Measurements from ENCODE around the gene CFAP65. TPM values are rescaled to one million over a fixed set of nuclear protein-coding genes. Genes with fewer than 3 reads are reported as not detected.

The CFAP65 gene
- total and polyA plus RNA-seq, 2 of the 13 experiments (the other 11 are each of a cell fraction or from before 2014, with no cell fraction given) = 0.05 TPM; not detected in 1

- ATAC-seq (no peak), DNase-seq (ENCODE audit: low spot score) (no peak), FAIRE-seq (no peak)
- Histone ChIP-seq H3K27ac (ENCODE audit: extremely low read length, insufficient read depth, low read length) (no peak overlapping the region), H3K27me3 (ENCODE audit: control insufficient read depth in 1 of 2, insufficient read depth in 2 of 2, low read length in 2 of 2) (no peaks in the 10 kb centered on the region), H3K9me3 (ENCODE audit: low read length) (no peaks in the 10 kb centered on the region), H3K4me1 (ENCODE audit: insufficient read depth, low read length) (peaks cover 48% of the 10 kb centered on the region), H3K4me3 (replicated peaks in 1 of 3; ENCODE audit: insufficient read depth in 1 of 3, low read depth in 2 of 3, low read length in 3 of 3) (no peak overlapping the region), H4K20me1 (ENCODE audit: insufficient read depth, low read length) (no peaks in the 10 kb centered on the region; the same call in 1 of the 2 replicates), H3K4me2 (ENCODE audit: low read depth, low read length) (no peak overlapping the region), H3K9ac (ENCODE audit: insufficient read depth, low read depth, low read length) (no peak overlapping the region), H3K79me2 (ENCODE audit: insufficient read depth, low read length) (no peaks in the 10 kb centered on the region), H2AFZ (ENCODE audit: low read length) (no peak overlapping the region), H3K36me3 (replicated peaks in 1 of 2; ENCODE audit: control insufficient read depth in 1 of 2, insufficient read depth in 2 of 2, low read length in 2 of 2) (peaks cover 15 to 23% of the 10 kb centered on the region in 2 experiments)
- 92% methylated on average over 4 of the region's 4 CpGs for WGBS (ENCODE audit: low lambda C conversion rate)
- ChIA-PET POLR2A (no interaction called here), CTCF (ENCODE audit: low intra/inter-chr PET ratio, low total read pairs) (no interaction called here)
- no TSS peak for BruUV-seq (replicated peaks)
- intact Hi-C loops (cut with micrococcal nuclease; ENCODE audit: unreplicated experiment) (no loop called here), in situ Hi-C loops (cut with HindIII; ENCODE audit: extremely low pct_ligation_motif_present, low pct_unique_long_range_greater_than_20kb) (no loop called here)
- TF ChIP-seq ZNF460 (CRISPR knock-in tag; IDR thresholded peaks at IDR 0.05; ENCODE audit: borderline replicate concordance) = no peak
- no peak for TF ChIP-seq CC2D1A (CRISPR knock-in tag; IDR thresholded peaks at IDR 0.05)
- TF ChIP-seq ZNF264 (CRISPR knock-in tag; IDR thresholded peaks at IDR 0.05) = no peak
- no peak for TF ChIP-seq ZNF782 (CRISPR knock-in tag; IDR thresholded peaks at IDR 0.05; ENCODE audit: borderline replicate concordance)
- no peak for TF ChIP-seq KDM2A (CRISPR knock-in tag; IDR thresholded peaks at IDR 0.05; ENCODE audit: borderline replicate concordance, low read depth)
- TF ChIP-seq ZC3H4 (CRISPR knock-in tag; IDR thresholded peaks at IDR 0.05; ENCODE audit: borderline replicate concordance) = no peak
- TF ChIP-seq ZFP41 (CRISPR knock-in tag; IDR thresholded peaks at IDR 0.05; ENCODE audit: borderline replicate concordance) = no peak
- no peak for TF ChIP-seq SYNCRIP (IDR thresholded peaks at IDR 0.05; ENCODE audit: insufficient read depth, low read depth, low read length)
- TF ChIP-seq ZNF609 (CRISPR knock-in tag; IDR thresholded peaks at IDR 0.05; ENCODE audit: borderline replicate concordance) = no peak
- TF ChIP-seq FUBP1 (CRISPR knock-in tag; IDR thresholded peaks at IDR 0.05; ENCODE audit: borderline replicate concordance) = no peak
- no peak for TF ChIP-seq ATAD3A (CRISPR knock-in tag; IDR thresholded peaks at IDR 0.05)
- TF ChIP-seq ZBTB49 (CRISPR knock-in tag; IDR thresholded peaks at IDR 0.05; ENCODE audit: borderline replicate concordance) = no peak
- no peak for TF ChIP-seq SALL1 (CRISPR knock-in tag; IDR thresholded peaks at IDR 0.05)
- no peak for TF ChIP-seq ATF5 (CRISPR knock-in tag; IDR thresholded peaks at IDR 0.05; ENCODE audit: low read depth)
Observed at GRCh38 chr2:219078951-219079350, 37.6 kb upstream of the CFAP65 start.

All from HepG2 (cell line).